HG03378 (cell line): Measurements from ENCODE around the gene C11orf71.

Source experiments
- ATAC-seq: cut with Tn5 transposase; IDR thresholded peaks from one replicate; pipeline ENCODE4 v1.9.1; 2021; ENCODE audit warnings: mild to moderate bottlenecking, moderate library complexity; ENCODE audit not compliant: unreplicated experiment

Gene C11orf71, protein sequence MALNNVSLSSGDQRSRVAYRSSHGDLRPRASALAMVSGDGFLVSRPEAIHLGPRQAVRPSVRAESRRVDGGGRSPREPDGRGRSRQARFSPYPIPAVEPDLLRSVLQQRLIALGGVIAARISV

GRCh38 chr11:114400216-114400914, at the start of gene C11orf71, which contains the start of gene RBM7:
C11orf71 (minus strand) TSS chr11:114400511; CDS start chr11:114400331, 180 bp downstream.
RBM7 (plus strand) TSS chr11:114400666; CDS start chr11:114400672, 6 bp downstream.
- peak; percentile 94 for ATAC-seq

- no peak for ATAC-seq
Measured at GRCh38 chr11:114449845-114450244, 49.5 kb upstream of the C11orf71 start.

- no peak for ATAC-seq
Measured at GRCh38 chr11:114448749-114449482, 48.6 kb upstream of the C11orf71 start.

DNA sequence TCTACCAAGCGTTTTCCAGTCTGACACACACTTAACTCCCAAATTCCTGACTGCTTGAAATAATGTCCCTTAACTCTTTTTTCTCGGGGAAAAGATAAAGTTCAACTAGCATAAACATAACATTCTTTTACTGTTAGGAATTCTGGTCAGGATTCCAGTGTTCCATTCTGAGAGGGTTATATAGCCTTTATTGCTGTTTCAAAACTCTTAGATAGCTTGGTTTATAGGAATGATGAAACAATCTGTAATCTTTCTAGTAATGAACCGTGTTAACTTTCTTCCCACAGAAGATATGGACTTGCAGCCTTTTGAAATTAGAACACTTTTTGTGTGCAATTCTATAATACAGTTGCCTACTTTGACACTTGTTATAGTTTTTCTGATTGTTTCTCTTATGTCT, 47.6 kb upstream of the C11orf71 start:
- no peak for ATAC-seq

- ATAC-seq, result no peak
Measured at GRCh38 chr11:114447444-114447843, 47.1 kb upstream of the C11orf71 start.

GRCh38 chr11:114442536-114442935, 42.2 kb upstream of the C11orf71 start:
- ATAC-seq, result no peak

GRCh38 chr11:114441921-114442320, 41.6 kb upstream of the C11orf71 start:
- no peak for ATAC-seq

- ATAC-seq, result no peak
Measured at GRCh38 chr11:114440971-114441763, 40.9 kb upstream of the C11orf71 start.

- no peak for ATAC-seq
Measured at GRCh38 chr11:114440121-114440860, 40.0 kb upstream of the C11orf71 start.

GRCh38 chr11:114439229-114440120, 39.2 kb upstream of the C11orf71 start, which contains the start of gene REXO2:
REXO2 (plus strand) TSS chr11:114439467; CDS start chr11:114439529, 62 bp downstream.
- peak; percentile 97 for ATAC-seq

DNA sequence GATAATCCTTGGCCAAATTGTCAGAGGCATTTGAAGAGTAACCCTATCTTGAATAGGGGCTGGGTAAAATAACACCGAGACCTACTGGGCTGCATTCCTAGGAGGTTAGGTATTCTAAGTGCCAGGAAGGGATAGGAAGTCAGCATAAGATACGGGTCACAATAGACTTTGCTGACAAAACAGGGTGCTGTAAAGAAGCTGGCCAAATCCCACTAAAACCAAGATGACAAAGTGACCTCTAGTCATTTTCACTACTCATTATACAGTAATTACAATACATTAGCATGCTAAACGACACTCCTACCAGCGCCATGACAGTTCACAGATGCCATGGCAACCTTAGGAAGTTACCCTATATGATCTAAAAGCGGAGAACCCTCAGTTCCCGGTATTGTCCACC, 38.0 kb upstream of the C11orf71 start:
- no peak for ATAC-seq

- no peak for ATAC-seq
Measured at GRCh38 chr11:114433376-114433775, 33.1 kb upstream of the C11orf71 start.

- no peak for ATAC-seq
Measured at GRCh38 chr11:114432893-114433292, 32.6 kb upstream of the C11orf71 start.

DNA sequence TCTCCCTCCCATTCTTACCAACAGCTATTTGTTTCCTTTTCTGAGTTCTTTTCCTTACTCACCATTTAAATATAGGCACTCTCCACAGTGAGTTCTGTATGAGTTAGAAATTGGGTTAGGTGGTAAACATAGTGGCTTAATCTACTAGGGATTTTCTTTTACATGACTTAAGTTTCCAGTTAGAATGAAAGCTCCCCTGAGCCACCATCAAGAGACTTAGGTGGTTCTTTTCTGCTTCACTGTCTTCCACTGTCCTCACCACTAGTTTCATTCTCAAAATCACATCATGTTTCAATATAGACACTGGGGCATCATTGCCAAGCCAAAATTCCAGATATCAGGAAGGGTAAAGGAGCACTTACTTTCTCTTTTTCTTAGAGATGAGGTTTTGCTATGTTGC, 30.0 kb upstream of the C11orf71 start:
- ATAC-seq, result no peak

DNA sequence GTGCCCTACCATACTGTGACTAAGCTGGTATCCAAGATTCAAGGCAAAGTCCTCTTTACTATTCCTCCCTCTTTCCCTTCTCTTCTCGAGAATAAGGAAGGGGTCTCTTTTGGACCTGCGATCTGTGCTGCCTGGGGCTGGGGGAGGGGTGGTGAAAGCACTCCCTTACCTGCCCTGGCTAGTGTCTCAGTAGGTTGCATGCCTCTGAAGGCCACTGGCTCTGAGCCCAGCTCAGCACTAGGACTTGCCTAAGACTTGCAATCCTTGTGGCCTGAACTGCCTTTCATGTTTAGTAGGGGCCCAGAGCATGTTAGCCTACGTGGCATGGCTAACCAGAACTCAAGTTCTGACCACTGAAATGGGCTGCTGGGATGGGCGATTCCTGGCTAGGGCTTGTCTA, 26.0 kb upstream of the C11orf71 start:
- no peak for ATAC-seq

DNA sequence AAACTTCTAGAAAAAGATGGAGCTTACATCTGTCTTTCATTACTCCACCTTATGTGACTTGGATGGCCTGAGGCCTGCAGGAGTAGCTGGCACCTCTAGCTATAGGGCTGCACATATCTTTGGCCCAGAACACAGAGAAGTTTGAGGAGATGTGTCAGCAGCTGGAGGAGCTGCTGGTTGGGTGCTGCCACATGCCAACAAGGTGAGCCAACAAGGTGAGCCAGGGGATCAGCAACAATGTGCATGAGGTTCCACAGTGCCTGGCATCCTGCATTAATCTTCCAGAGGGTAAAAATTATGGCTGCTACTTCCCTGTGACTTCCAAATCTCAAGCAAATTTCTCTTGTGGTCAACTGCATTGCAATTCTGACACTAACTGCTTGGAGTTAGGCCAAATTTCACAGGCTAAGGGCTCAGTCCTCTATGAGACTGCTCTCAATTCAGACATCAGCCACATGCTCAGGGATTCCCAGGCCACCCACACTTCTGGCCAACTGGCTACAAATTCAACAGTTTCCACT, 16.2 kb upstream of the C11orf71 start:
- no peak for ATAC-seq

DNA sequence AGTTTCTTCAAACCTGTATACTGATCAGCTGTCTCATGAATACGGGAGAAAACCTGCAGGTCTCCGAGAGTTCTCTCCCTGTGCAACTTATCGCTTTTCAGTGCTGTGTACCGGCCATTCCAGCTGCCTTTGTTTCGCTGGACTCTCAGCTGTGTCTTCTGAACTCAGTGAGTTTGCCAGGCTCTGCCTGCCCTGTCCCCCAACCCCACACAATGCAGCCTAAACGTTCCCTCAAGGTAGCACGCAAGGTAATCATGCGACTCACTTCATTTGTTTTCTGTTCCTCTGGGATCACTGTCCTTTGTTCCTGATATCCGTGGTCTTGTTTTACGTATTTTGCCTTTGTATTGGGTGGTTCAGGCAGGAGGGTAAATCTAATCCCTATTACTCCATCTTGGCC, 13.6 kb upstream of the C11orf71 start:
- ATAC-seq, result no peak

DNA sequence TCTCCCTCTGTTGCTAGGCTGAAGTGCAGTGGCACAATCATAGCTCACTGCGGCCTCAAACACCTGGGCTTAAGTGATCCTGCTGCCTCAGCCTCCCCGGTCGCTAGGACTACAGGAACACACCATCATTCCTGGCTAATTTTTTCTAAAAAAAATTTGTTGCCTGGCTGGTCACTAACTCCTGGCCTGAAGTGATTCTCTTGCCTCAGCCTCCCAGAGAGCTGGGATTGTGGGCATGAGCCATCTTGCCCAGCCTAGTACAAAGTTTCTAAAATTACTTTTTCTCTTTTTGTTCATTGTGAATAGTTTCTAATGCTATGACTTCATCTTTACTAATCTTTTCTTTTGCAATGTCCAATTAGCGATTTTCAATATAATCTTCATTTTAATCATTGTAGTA, 12.6 kb upstream of the C11orf71 start:
- no peak for ATAC-seq

- no peak for ATAC-seq
Measured at GRCh38 chr11:114401311-114401710, 1.0 kb upstream of the C11orf71 start.
